HUES48 (cell line): ENCODE measurements around the gene SDHA.
"Not testable (repeated sequence)": the region's sequence is repeated elsewhere in the genome, so short reads cannot be mapped to it uniquely, and the experiment has no call there.

Source experiments
- H3K27ac ChIP-seq: one replicate; pipeline ENCODE4 v1.7.0; 2013; ENCODE audit warnings: low read depth, low read length, inconsistent platforms
- H3K27me3 ChIP-seq: 2 replicates; pipeline ENCODE4 v1.6.1; 2013; ENCODE audit warnings: mild to moderate bottlenecking, low read length; ENCODE audit not compliant: control insufficient read depth, insufficient read depth
- H3K36me3 ChIP-seq: 2 replicates; pipeline ENCODE4 v1.6.1; 2013; ENCODE audit warnings: low read length; ENCODE audit not compliant: control insufficient read depth, insufficient read depth
- H3K4me1 ChIP-seq: 2 replicates; pipeline ENCODE4 v1.6.1; 2013; ENCODE audit warnings: mild to moderate bottlenecking, low read length; ENCODE audit not compliant: control insufficient read depth, insufficient read depth
- H3K4me3 ChIP-seq: 2 replicates; pipeline ENCODE4 v1.5.1; 2013; ENCODE audit warnings: mild to moderate bottlenecking, low read depth, low read length
- H3K9ac ChIP-seq: 2 replicates; pipeline ENCODE4 v1.6.1; 2013; ENCODE audit warnings: mild to moderate bottlenecking, low read depth, low read length, moderate library complexity
- H3K9me3 ChIP-seq: 2 replicates; pipeline ENCODE4 v1.6.1; 2013; ENCODE audit warnings: low read length; ENCODE audit not compliant: control insufficient read depth, insufficient read depth

Gene SDHA

DNA sequence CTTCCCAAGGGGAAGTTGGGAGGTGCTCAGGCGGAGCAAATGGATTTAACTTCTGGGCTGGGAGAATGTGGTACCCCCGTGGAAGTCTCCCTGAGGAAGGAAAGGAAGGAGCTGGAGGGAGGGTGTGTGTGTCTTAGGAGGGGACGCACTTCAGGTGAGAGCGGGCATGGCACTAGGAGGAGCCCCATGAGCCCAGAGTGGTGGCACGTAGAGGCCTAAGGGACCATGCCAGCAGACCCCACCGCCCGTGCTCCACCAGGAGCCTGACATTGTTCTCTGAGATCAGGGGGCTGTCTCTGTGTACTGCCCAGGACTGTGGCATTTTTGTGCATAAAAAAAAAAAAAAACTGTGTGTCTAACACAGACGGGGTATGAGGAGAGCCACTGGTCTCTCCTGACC lies 84.8 kb downstream of the SDHA start:
- H3K4me3 ChIP-seq = no peak overlapping the region
- no peaks in the 10 kb centered on the region for H3K27me3 ChIP-seq
- H3K4me1 ChIP-seq = peaks cover 8% of the 10 kb centered on the region
- no peak overlapping the region for H3K27ac ChIP-seq
- no peaks in the 10 kb centered on the region for H3K9me3 ChIP-seq
- H3K9ac ChIP-seq = no peak overlapping the region
- peaks cover 18% of the 10 kb centered on the region for H3K36me3 ChIP-seq

DNA sequence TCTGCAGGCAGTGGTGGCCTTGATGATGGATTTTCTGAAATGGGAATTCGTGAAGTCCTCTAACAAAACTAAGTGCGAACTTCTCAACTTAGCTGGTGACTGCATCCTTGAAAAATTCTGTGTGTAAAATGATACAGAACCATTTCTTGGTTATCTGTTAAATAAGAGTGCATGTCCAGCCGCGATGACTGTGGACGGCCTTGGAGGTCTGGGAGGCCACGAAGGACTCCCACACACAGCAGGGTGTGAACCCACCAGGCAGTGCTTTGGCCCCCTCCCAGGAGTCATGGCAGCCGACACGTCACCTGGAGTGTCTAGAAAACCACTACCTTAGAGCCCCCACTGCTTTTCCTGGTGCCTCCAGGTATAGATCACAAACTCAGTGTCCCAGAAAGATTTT lies 85.6 kb downstream of the SDHA start:
- not testable (repeated sequence) for H3K9me3 ChIP-seq, H3K27me3 ChIP-seq, H3K4me3 ChIP-seq, H3K9ac ChIP-seq, H3K27ac ChIP-seq, H3K4me1 ChIP-seq
- H3K36me3 ChIP-seq = peaks cover 18% of the 10 kb centered on the region

DNA sequence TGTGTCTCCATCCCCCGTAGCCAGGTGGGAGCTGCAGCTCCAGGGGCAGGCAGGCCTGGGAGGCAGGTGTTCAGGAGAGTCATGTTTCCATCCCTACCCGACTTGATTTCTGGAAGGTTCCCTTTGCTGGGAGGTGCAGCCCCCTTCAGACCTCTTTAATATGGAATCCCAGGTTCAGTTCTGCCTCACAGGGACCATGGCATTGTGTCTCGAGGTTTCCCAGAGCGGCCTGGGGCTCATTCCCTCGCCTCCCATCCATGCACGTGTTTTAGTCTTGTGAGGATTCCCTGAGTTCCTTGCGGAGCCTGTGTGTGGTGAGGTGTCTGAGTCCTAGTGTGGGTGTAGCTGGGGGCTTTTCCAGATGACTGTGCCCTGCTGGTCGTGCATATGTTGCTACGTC lies 86.9 kb downstream of the SDHA start:
- peaks cover 18% of the 10 kb centered on the region for H3K36me3 ChIP-seq
- H3K9me3 ChIP-seq = no peaks in the 10 kb centered on the region
- no peak overlapping the region for H3K9ac ChIP-seq
- H3K27ac ChIP-seq = no peak overlapping the region
- H3K4me1 ChIP-seq = peaks cover 8% of the 10 kb centered on the region; the same call in 1 of the 2 replicates
- H3K4me3 ChIP-seq = no peak overlapping the region
- no peaks in the 10 kb centered on the region for H3K27me3 ChIP-seq

DNA sequence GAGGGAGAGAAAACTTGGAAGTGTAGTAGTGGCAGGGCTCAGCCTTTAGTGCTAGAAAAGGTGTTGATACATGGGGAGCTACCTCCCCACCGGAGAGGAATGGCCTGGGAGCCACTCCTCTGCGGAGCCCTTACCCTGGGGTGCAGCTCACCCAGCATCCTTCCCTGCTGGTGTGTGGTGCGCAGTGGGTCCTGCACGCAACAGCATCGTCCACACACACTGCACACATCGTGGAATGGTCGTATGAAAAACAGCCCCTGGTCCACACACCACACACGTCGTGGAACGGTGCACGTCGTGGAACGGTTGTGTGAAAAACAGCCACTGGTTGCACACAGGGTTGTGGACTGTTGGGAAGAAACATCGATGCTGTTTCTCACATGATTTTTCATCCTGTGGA lies 87.3 kb downstream of the SDHA start:
- Histone ChIP-seq H3K4me1 (peaks cover 8% of the 10 kb centered on the region; the same call in 1 of the 2 replicates), H3K9ac (no peak overlapping the region), H3K9me3 (no peaks in the 10 kb centered on the region)

DNA sequence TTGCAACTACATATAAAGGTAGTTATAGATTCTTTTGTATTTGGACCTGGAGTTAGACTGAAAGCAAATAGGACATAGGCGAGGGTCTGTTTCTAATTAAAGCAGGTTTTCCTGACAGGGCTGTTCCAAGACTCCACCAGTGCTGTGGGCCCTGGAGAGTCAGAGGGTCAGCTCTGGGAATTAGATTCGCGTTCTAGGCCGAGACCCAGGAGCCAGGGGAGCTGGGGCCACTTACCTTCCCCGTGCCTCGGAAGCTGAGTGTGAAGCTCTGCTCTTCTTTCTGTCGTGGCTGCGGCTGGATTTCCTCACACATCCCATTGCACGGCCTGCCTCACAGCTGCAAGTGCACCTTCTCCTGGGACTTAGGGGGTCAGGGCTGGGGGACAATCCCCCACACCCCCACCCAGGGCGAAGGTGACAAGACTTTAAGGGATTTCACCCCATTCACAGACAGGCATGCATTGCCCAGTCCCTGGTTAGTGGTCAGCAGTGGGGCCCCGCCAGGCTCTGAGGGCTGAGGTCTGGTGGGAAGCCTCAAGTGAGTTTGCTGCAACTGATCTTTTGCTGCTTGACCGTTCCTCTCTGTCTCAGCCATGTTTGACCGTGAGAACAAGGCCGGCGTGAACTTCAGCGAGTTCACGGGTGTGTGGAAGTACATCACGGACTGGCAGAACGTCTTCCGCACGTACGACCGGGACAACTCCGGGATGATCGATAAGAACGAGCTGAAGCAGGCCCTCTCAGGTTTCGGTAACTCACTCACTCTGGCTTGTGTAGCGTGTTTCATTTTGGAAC lies 88.1 kb downstream of the SDHA start:
- no peak overlapping the region for H3K9ac ChIP-seq
- H3K4me3 ChIP-seq = no peak overlapping the region

More for the DNA sequence above, 87.3 kb downstream of the SDHA start:
- Histone ChIP-seq H3K27ac (no peak overlapping the region), H3K36me3 (peaks cover 23% of the 10 kb centered on the region), H3K4me3 (no peak overlapping the region), H3K27me3 (no peaks in the 10 kb centered on the region)

More for the DNA sequence above, 88.1 kb downstream of the SDHA start:
- Histone ChIP-seq H3K4me1 (peaks cover 8% of the 10 kb centered on the region; the same call in 1 of the 2 replicates), H3K27me3 (no peaks in the 10 kb centered on the region), H3K27ac (no peak overlapping the region), H3K9me3 (no peaks in the 10 kb centered on the region), H3K36me3 (peaks cover 27% of the 10 kb centered on the region)
